PC-9 (cell line): ENCODE results near the gene LAMC3. TPM values are rescaled to one million over a fixed set of nuclear protein-coding genes. Genes with fewer than 3 reads are reported as not detected.

Experiments
- BruUV-seq: library from RNA; stranded (reverse); fragments of 400-500 nt; replicated peaks from 2 replicates; lab custom pipeline; 2021; lab: Mats Ljungman, UMichigan
- CTCF ChIA-PET: fragments of 300-600 bp; sonication (Branson Sonifier 250); formaldehyde crosslinking; loops from one replicate; lab custom pipeline; 2022; ENCODE audit warnings: antibody characterized with exemption; lab: Charles Lee
- POLR2A ChIA-PET: fragments of 300-600 bp; sonication (Branson Sonifier 250); formaldehyde crosslinking; loops from one replicate; lab custom pipeline; 2022; ENCODE audit warnings: antibody characterized with exemption; ENCODE audit not compliant: unreplicated experiment; lab: Charles Lee
- DNase-seq, 2 experiments: peaks; one replicate each; pipeline versions ENCODE4 v3.0.0 to v3.0.0-alpha.2; 2015 to 2022; ENCODE audit warnings: mixed read lengths in 1 of 2
- H2AFZ ChIP-seq: fragments of 200-600 bp; sonication (generic); 2 replicates; pipeline ENCODE4 v1.8.1; 2017; ENCODE audit warnings: antibody characterized with exemption
- H3F3A ChIP-seq: fragments of 200-600 bp; sonication (generic); 2 replicates; pipeline ENCODE4 v1.8.1; 2017; ENCODE audit warnings: antibody characterized with exemption, mild to moderate bottlenecking, low read depth; ENCODE audit not compliant: insufficient read depth
- H3K27ac ChIP-seq: fragments of 200-600 bp; sonication (generic); 2 replicates; pipeline ENCODE4 v1.6.1; 2016; ENCODE audit warnings: mixed run types
- H3K27me3 ChIP-seq: fragments of 200-600 bp; sonication (generic); 2 replicates; pipeline ENCODE4 v1.6.1; 2016; ENCODE audit warnings: low read depth, mixed run types; ENCODE audit not compliant: insufficient read depth
- H3K36me3 ChIP-seq: fragments of 200-600 bp; sonication (generic); 2 replicates; pipeline ENCODE4 v1.6.1; 2016; ENCODE audit warnings: low read depth, mixed run types
- H3K4me1 ChIP-seq: fragments of 200-600 bp; sonication (generic); replicated peaks from 2 replicates; pipeline ENCODE4 v1.6.1; 2016; ENCODE audit warnings: mixed run types; ENCODE audit not compliant: insufficient read depth
- H3K4me2 ChIP-seq: fragments of 200-600 bp; sonication (generic); 2 replicates; pipeline ENCODE4 v1.6.1; 2017; ENCODE audit warnings: mixed run types
- H3K4me3 ChIP-seq: fragments of 200-600 bp; sonication (generic); 2 replicates; pipeline ENCODE4 v1.6.1; 2016; ENCODE audit warnings: mixed run types
- H3K79me2 ChIP-seq: fragments of 200-600 bp; sonication (generic); 2 replicates; pipeline ENCODE4 v1.6.1; 2017; ENCODE audit warnings: low read depth, mixed run types
- H3K9me2 ChIP-seq: fragments of 200-600 bp; sonication (generic); 2 replicates; pipeline ENCODE4 v1.8.1; 2017; ENCODE audit warnings: mild to moderate bottlenecking; ENCODE audit not compliant: insufficient read depth
- H3K9me3 ChIP-seq: fragments of 200-600 bp; sonication (generic); 2 replicates; pipeline ENCODE4 v1.8.1; 2016; ENCODE audit warnings: low read depth; ENCODE audit not compliant: insufficient read depth
- H4K20me1 ChIP-seq: fragments of 200-600 bp; sonication (generic); 2 replicates; pipeline ENCODE4 v1.8.1; 2017; ENCODE audit not compliant: insufficient read depth
- CTCF ChIP-seq: fragments of 200-600 bp; sonication (generic); conservative IDR thresholded peaks from 2 replicates; pipeline ENCODE4 v1.6.1; 2017; ENCODE audit warnings: mixed run types, antibody characterized with exemption, mild to moderate bottlenecking, moderate library complexity
- EZH2 ChIP-seq: fragments of 200-600 bp; sonication (generic); IDR thresholded peaks from 2 replicates; pipeline ENCODE4 v1.8.0; 2017; ENCODE audit warnings: antibody characterized with exemption, low read depth
- intact Hi-C: fragments of 100-400 bp; cut with micrococcal nuclease; formaldehyde crosslinking; loops from one replicate; pipeline ENCODE4 v1.10.0; 2022; ENCODE audit not compliant: unreplicated experiment
- total RNA-seq: library from RNA; stranded (reverse); gene quantifications from 2 replicates; pipeline ENCODE4 v1.2.3, GENCODE V29; 2021

Gene LAMC3
- total RNA-seq, 1 experiment from 2014 or later = 0.41 TPM

GRCh38 chr9:131010482-131011273, 1.7 kb downstream of the LAMC3 start:
- Histone ChIP-seq H3K4me2 (no peak overlapping the region), H3K27ac (no peak overlapping the region), H3K9me2 (no peaks in the 10 kb centered on the region), H3K36me3 (no peaks in the 10 kb centered on the region), H3K27me3 (peaks cover 14% of the 10 kb centered on the region; the same call in 1 of the 2 replicates), H4K20me1 (no peaks in the 10 kb centered on the region), H3F3A (no peaks in the 10 kb centered on the region), H2AFZ (no peak overlapping the region), H3K4me1 (no peaks in the 10 kb centered on the region), H3K4me3 (no peak overlapping the region), H3K79me2 (no peaks in the 10 kb centered on the region), H3K9me3 (no peaks in the 10 kb centered on the region)
- ChIA-PET POLR2A (no interaction called here), CTCF (interaction anchor here (0.6 kb wide), 2 partner anchors 101 to 345 kb away, joined by 3 to 5 read pairs; no protein-coding TSS in a partner anchor)
- intact Hi-C loops = no loop called here
- no TSS peak for BruUV-seq
- no peak for TF ChIP-seq EZH2
- no peak for TF ChIP-seq CTCF
- DNase-seq = no peak

GRCh38 chr9:131011274-131012022, 2.5 kb downstream of the LAMC3 start:
- intact Hi-C loops = no loop called here
- Histone ChIP-seq H3K4me3 (no peak overlapping the region), H3K9me3 (no peaks in the 10 kb centered on the region), H3K27me3 (peaks cover 22% of the 10 kb centered on the region), H2AFZ (no peak overlapping the region), H3K4me1 (no peaks in the 10 kb centered on the region), H3K9me2 (no peaks in the 10 kb centered on the region), H3K4me2 (no peak overlapping the region), H4K20me1 (no peaks in the 10 kb centered on the region), H3K36me3 (no peaks in the 10 kb centered on the region), H3F3A (no peaks in the 10 kb centered on the region), H3K27ac (no peak overlapping the region), H3K79me2 (no peaks in the 10 kb centered on the region)
- CTCF ChIA-PET = interaction anchor here (0.6 to 0.8 kb wide), 2 partner anchors 35 to 445 kb away, joined by 4 to 18 read pairs; no protein-coding TSS in a partner anchor
- POLR2A ChIA-PET = interaction anchor here (0.7 kb wide), 1 partner anchor 158 kb away, joined by 3 read pairs; no protein-coding TSS in a partner anchor
- no peak for DNase-seq
- TF ChIP-seq EZH2 (no peak), CTCF (no peak)
- no TSS peak for BruUV-seq

- Histone ChIP-seq H3K4me2 (no peak overlapping the region), H3K4me3 (no peak overlapping the region), H3K27me3 (peaks cover 27% of the 10 kb centered on the region), H3K9me3 (no peaks in the 10 kb centered on the region), H4K20me1 (no peaks in the 10 kb centered on the region), H3K4me1 (no peaks in the 10 kb centered on the region), H3K36me3 (no peaks in the 10 kb centered on the region), H3K79me2 (no peaks in the 10 kb centered on the region), H2AFZ (no peak overlapping the region), H3K27ac (no peak overlapping the region), H3K9me2 (no peaks in the 10 kb centered on the region), H3F3A (no peaks in the 10 kb centered on the region)
- CTCF ChIA-PET = interaction anchor here (0.6 to 0.8 kb wide), 2 partner anchors 18 to 34 kb away, joined by 12 to 18 read pairs; no protein-coding TSS in a partner anchor
- TF ChIP-seq CTCF (no peak), EZH2 (no peak)
- POLR2A ChIA-PET = interaction anchor here (0.7 kb wide), 1 partner anchor 158 kb away, joined by 3 read pairs; no protein-coding TSS in a partner anchor
- DNase-seq = no peak
- BruUV-seq = no TSS peak
- intact Hi-C loops = no loop called here
These were observed 3.0 kb downstream of the LAMC3 start for GRCh38 chr9:131012023-131012334.
